Neural cell (in vitro differentiated cells): Measurements from ENCODE around the gene CD151. TPM values are rescaled to one million over a fixed set of nuclear protein-coding genes. Genes with fewer than 3 reads are reported as not detected.

Source experiments
- H2AFZ ChIP-seq: fragments of 200-600, 300-800 bp; sonication (generic), shearing (Covaris generic); 2 replicates; pipeline ENCODE4 v1.6.0; 2014; ENCODE audit warnings: low read depth, mild to moderate bottlenecking, antibody characterized with exemption, low read length, moderate library complexity
- H3F3A ChIP-seq: fragments of 200-600 bp; shearing (Covaris generic); 2 replicates; pipeline ENCODE4 v1.6.1; 2016; ENCODE audit warnings: mild to moderate bottlenecking, moderate library complexity, mixed read lengths, antibody characterized with exemption, low read length; ENCODE audit not compliant: insufficient read depth, poor library complexity, severe bottlenecking
- H3K27ac ChIP-seq: fragments of 200-600, 300-800 bp; sonication (generic), shearing (Covaris generic); 2 replicates; pipeline ENCODE4 v1.5.1; 2014; ENCODE audit warnings: mild to moderate bottlenecking, low read length, moderate library complexity
- H3K27me3 ChIP-seq: fragments of 300-800, 200-600 bp; sonication (generic), shearing (Covaris generic); 2 replicates; pipeline ENCODE4 v1.6.0; 2014; ENCODE audit warnings: mild to moderate bottlenecking, low read depth, low read length, moderate library complexity; ENCODE audit not compliant: insufficient read depth
- H3K36me3 ChIP-seq: fragments of 300-800, 200-600 bp; sonication (generic), shearing (Covaris generic); 2 replicates; pipeline ENCODE4 v1.5.1; 2014; ENCODE audit warnings: mild to moderate bottlenecking, antibody characterized with exemption, low read length, moderate library complexity; ENCODE audit not compliant: insufficient read depth
- H3K4me2 ChIP-seq: fragments of 300-800, 200-600 bp; sonication (generic), shearing (Covaris generic); 2 replicates; pipeline ENCODE4 v1.6.0; 2014; ENCODE audit warnings: mild to moderate bottlenecking, low read length
- H3K4me3 ChIP-seq: fragments of 300-800, 200-600 bp; sonication (generic), shearing (Covaris generic); 2 replicates; pipeline ENCODE4 v1.5.1; 2014; ENCODE audit warnings: mild to moderate bottlenecking, low read length, moderate library complexity
- H3K79me2 ChIP-seq: fragments of 200-600 bp; shearing (Covaris generic); replicated peaks from 2 replicates; pipeline ENCODE4 v1.6.0; 2014; ENCODE audit warnings: mild to moderate bottlenecking, low read length, moderate library complexity; ENCODE audit not compliant: insufficient read depth
- H3K9ac ChIP-seq: fragments of 300-800, 200-600 bp; sonication (generic), shearing (Covaris generic); 2 replicates; pipeline ENCODE4 v1.6.1; 2016; ENCODE audit warnings: mild to moderate bottlenecking, low read length, mixed read lengths
- H3K9me2 ChIP-seq: fragments of 200-600 bp; shearing (Covaris generic); 2 replicates; pipeline ENCODE4 v1.6.1; 2016; ENCODE audit warnings: mild to moderate bottlenecking, low read length, mixed read lengths; ENCODE audit not compliant: insufficient read depth
- H3K9me3 ChIP-seq: fragments of 200-600, 300-800 bp; sonication (generic), shearing (Covaris generic); 2 replicates; pipeline ENCODE4 v1.6.1; 2016; ENCODE audit warnings: mild to moderate bottlenecking, mixed run types, low read length, moderate library complexity, mixed read lengths
- H4K20me1 ChIP-seq: fragments of 200-600 bp; shearing (Covaris generic); 2 replicates; pipeline ENCODE4 v1.6.1; 2016; ENCODE audit warnings: mild to moderate bottlenecking, mixed run types; ENCODE audit not compliant: insufficient read depth
- EP300 ChIP-seq: fragments of 450-650 bp; conservative IDR thresholded peaks from 2 replicates; pipeline ENCODE4 v1.6.1; 2014; ENCODE audit warnings: antibody characterized with exemption, mild to moderate bottlenecking, moderate library complexity; ENCODE audit not compliant: poor library complexity, severe bottlenecking
- EZH2 ChIP-seq: fragments of 200-600, 300-800 bp; shearing (Covaris generic), sonication (generic); IDR thresholded peaks from 2 replicates; pipeline ENCODE4 v1.6.1; 2014; ENCODE audit warnings: antibody characterized with exemption, low read length, borderline replicate concordance, mild to moderate bottlenecking; ENCODE audit not compliant: insufficient read depth, poor library complexity, severe bottlenecking
- MXI1 ChIP-seq: fragments of 450-650 bp; conservative IDR thresholded peaks from 2 replicates; pipeline ENCODE4 v1.6.1; 2014; ENCODE audit warnings: antibody characterized with exemption, mild to moderate bottlenecking; ENCODE audit not compliant: poor library complexity, severe bottlenecking
- POLR2AphosphoS5 ChIP-seq: IDR thresholded peaks from 2 replicates; pipeline ENCODE4 v1.6.1; 2012
- RAD21 ChIP-seq: fragments of 450-650 bp; conservative IDR thresholded peaks from 2 replicates; pipeline ENCODE4 v1.6.1; 2014; ENCODE audit warnings: antibody characterized with exemption, mild to moderate bottlenecking, moderate library complexity
- SMC3 ChIP-seq: fragments of 450-650 bp; conservative IDR thresholded peaks from 2 replicates; pipeline ENCODE4 v1.6.1; 2014; ENCODE audit warnings: antibody characterized with exemption, mild to moderate bottlenecking, moderate library complexity; ENCODE audit not compliant: poor library complexity
- TAF1 ChIP-seq: IDR thresholded peaks from 2 replicates; pipeline ENCODE4 v1.6.1; 2012; ENCODE audit warnings: low read depth
- polyA plus RNA-seq: library from polyadenylated mRNA; depleted of rRNA; stranded (reverse); fragments of >200 nt; gene quantifications from 2 replicates; pipeline ENCODE4 v1.2.3, GENCODE V29; 2014
- TF ChIP-seq, protein P1 (sequence below): fragments of 450-650 bp; IDR thresholded peaks from 2 replicates; pipeline ENCODE4 v1.5.1; 2014; ENCODE audit warnings: antibody characterized with exemption, mild to moderate bottlenecking, moderate library complexity; ENCODE audit not compliant: poor library complexity, severe bottlenecking
- TF ChIP-seq, protein P2 (sequence below): IDR thresholded peaks from 2 replicates; pipeline ENCODE4 v1.6.1; 2012; ENCODE audit warnings: borderline replicate concordance

Gene CD151
- polyA plus RNA-seq, 1 donor from 2014 or later: 70.8 TPM

GRCh38 chr11:872799-873198 is 40.0 kb downstream of the CD151 start:
- Histone ChIP-seq H3K4me2 (no peak overlapping the region), H3K9me2 (no peaks in the 10 kb centered on the region), H3K4me3 (no peak overlapping the region), H3K9me3 (no peaks in the 10 kb centered on the region), H3K27me3 (no peaks in the 10 kb centered on the region), H3K27ac (no peak overlapping the region), H3K9ac (no peak overlapping the region), H3F3A (no peaks in the 10 kb centered on the region), H3K36me3 (no peaks in the 10 kb centered on the region), H2AFZ (no peak overlapping the region), H4K20me1 (no peaks in the 10 kb centered on the region), H3K79me2 (no peaks in the 10 kb centered on the region)
- TF ChIP-seq RAD21 (no peak), TAF1 (no peak), POLR2AphosphoS5 (no peak)

GRCh38 chr11:873706-874105 is 41.0 kb downstream of the CD151 start:
- Histone ChIP-seq H3K27me3 (no peaks in the 10 kb centered on the region), H4K20me1 (no peaks in the 10 kb centered on the region), H3K36me3 (no peaks in the 10 kb centered on the region), H3K9me3 (no peaks in the 10 kb centered on the region), H3K9ac (no peak overlapping the region), H3K4me3 (no peak overlapping the region), H3K27ac (no peak overlapping the region), H3K9me2 (no peaks in the 10 kb centered on the region), H3K79me2 (no peaks in the 10 kb centered on the region), H3K4me2 (no peak overlapping the region), H2AFZ (no peak overlapping the region), H3F3A (no peaks in the 10 kb centered on the region)
- TF ChIP-seq, protein P1, sequence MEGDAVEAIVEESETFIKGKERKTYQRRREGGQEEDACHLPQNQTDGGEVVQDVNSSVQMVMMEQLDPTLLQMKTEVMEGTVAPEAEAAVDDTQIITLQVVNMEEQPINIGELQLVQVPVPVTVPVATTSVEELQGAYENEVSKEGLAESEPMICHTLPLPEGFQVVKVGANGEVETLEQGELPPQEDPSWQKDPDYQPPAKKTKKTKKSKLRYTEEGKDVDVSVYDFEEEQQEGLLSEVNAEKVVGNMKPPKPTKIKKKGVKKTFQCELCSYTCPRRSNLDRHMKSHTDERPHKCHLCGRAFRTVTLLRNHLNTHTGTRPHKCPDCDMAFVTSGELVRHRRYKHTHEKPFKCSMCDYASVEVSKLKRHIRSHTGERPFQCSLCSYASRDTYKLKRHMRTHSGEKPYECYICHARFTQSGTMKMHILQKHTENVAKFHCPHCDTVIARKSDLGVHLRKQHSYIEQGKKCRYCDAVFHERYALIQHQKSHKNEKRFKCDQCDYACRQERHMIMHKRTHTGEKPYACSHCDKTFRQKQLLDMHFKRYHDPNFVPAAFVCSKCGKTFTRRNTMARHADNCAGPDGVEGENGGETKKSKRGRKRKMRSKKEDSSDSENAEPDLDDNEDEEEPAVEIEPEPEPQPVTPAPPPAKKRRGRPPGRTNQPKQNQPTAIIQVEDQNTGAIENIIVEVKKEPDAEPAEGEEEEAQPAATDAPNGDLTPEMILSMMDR: no peak
- no peak for TF ChIP-seq TAF1

DNA sequence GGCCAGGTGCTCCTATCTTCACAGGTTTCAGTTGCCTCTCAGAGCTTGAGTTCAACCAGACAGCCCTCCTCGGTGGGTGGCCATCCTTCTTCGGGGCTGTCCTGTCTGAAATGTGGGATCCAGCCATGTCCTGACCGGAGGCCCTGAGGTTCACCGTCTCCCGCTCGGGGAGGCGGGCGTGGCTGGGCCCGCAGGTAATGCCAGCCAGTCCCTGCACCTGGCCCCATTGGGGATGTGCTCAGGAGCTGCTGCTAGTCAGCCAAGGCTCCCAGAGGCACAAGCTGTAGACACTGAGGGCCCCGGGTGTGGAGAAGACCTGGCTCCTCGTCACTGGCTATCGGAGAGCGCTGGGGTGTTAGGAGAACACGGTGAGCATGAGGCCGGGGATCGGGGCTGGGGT is 42.5 kb downstream of the CD151 start:
- TF ChIP-seq MXI1 (no peak), EZH2 (no peak), EP300 (no peak), SMC3 (no peak), TAF1 (no peak), RAD21 (no peak), POLR2AphosphoS5 (no peak)
- TF ChIP-seq, protein P1: no peak
- TF ChIP-seq, protein P2, sequence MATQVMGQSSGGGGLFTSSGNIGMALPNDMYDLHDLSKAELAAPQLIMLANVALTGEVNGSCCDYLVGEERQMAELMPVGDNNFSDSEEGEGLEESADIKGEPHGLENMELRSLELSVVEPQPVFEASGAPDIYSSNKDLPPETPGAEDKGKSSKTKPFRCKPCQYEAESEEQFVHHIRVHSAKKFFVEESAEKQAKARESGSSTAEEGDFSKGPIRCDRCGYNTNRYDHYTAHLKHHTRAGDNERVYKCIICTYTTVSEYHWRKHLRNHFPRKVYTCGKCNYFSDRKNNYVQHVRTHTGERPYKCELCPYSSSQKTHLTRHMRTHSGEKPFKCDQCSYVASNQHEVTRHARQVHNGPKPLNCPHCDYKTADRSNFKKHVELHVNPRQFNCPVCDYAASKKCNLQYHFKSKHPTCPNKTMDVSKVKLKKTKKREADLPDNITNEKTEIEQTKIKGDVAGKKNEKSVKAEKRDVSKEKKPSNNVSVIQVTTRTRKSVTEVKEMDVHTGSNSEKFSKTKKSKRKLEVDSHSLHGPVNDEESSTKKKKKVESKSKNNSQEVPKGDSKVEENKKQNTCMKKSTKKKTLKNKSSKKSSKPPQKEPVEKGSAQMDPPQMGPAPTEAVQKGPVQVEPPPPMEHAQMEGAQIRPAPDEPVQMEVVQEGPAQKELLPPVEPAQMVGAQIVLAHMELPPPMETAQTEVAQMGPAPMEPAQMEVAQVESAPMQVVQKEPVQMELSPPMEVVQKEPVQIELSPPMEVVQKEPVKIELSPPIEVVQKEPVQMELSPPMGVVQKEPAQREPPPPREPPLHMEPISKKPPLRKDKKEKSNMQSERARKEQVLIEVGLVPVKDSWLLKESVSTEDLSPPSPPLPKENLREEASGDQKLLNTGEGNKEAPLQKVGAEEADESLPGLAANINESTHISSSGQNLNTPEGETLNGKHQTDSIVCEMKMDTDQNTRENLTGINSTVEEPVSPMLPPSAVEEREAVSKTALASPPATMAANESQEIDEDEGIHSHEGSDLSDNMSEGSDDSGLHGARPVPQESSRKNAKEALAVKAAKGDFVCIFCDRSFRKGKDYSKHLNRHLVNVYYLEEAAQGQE: no peak
- no peaks in the 10 kb centered on the region for H3K36me3 ChIP-seq

More for the DNA sequence above, 42.5 kb downstream of the CD151 start:
- Histone ChIP-seq H3F3A (no peaks in the 10 kb centered on the region), H3K27ac (no peak overlapping the region), H3K9ac (no peak overlapping the region), H3K27me3 (no peaks in the 10 kb centered on the region), H3K4me2 (no peak overlapping the region), H2AFZ (no peak overlapping the region), H4K20me1 (no peaks in the 10 kb centered on the region), H3K9me3 (no peaks in the 10 kb centered on the region), H3K4me3 (no peak overlapping the region), H3K79me2 (no peaks in the 10 kb centered on the region), H3K9me2 (no peaks in the 10 kb centered on the region)
